H9 (cell line): ENCODE measurements around the gene ERAS. TPM values are rescaled to one million over a fixed set of nuclear protein-coding genes. Genes with fewer than 3 reads are reported as not detected.

Experiments used
- DNase-seq: peaks from one replicate; pipeline ENCODE4 v3.0.0-alpha.2; 2017
- H2AFZ ChIP-seq: one replicate; pipeline ENCODE4 v1.6.1; 2013; ENCODE audit warnings: mild to moderate bottlenecking, low read length, control low read depth, moderate library complexity
- H2AK5ac ChIP-seq: 2 replicates; pipeline ENCODE4 v1.6.1; 2013; ENCODE audit warnings: low read length, control low read depth, mixed read lengths; ENCODE audit not compliant: insufficient read length
- H2BK120ac ChIP-seq: one replicate; pipeline ENCODE4 v1.6.1; 2013; ENCODE audit warnings: low read depth, mild to moderate bottlenecking, low read length, control low read depth, inconsistent platforms; ENCODE audit not compliant: poor library complexity, severe bottlenecking
- H2BK12ac ChIP-seq: 2 replicates; pipeline ENCODE4 v1.6.1; 2013; ENCODE audit warnings: low read length, control low read depth, mixed read lengths, low read depth; ENCODE audit not compliant: insufficient read length
- H2BK15ac ChIP-seq: 2 replicates; pipeline ENCODE4 v1.6.1; 2013; ENCODE audit warnings: low read depth, low read length, control low read depth
- H2BK20ac ChIP-seq: one replicate; pipeline ENCODE4 v1.6.1; 2013; ENCODE audit warnings: low read depth, mild to moderate bottlenecking, low read length, control low read depth, inconsistent platforms; ENCODE audit not compliant: poor library complexity, severe bottlenecking
- H2BK5ac ChIP-seq: 2 replicates; pipeline ENCODE4 v1.6.1; 2013; ENCODE audit warnings: low read length, control low read depth, mixed read lengths; ENCODE audit not compliant: insufficient read length
- H3K14ac ChIP-seq: 2 replicates; pipeline ENCODE4 v1.6.1; 2013; ENCODE audit warnings: low read length, control low read depth; ENCODE audit not compliant: insufficient read depth
- H3K18ac ChIP-seq: 2 replicates; pipeline ENCODE4 v1.6.1; 2013; ENCODE audit warnings: low read depth, mild to moderate bottlenecking, mixed read lengths, low read length, control low read depth; ENCODE audit not compliant: insufficient read length
- H3K23ac ChIP-seq: 2 replicates; pipeline ENCODE4 v1.6.1; 2013; ENCODE audit warnings: low read length, control low read depth, mixed read lengths, low read depth; ENCODE audit not compliant: insufficient read length
- H3K23me2 ChIP-seq: 2 replicates; pipeline ENCODE4 v1.6.1; 2013; ENCODE audit warnings: low read depth, mild to moderate bottlenecking, mixed read lengths, low read length, control low read depth; ENCODE audit not compliant: insufficient read length, poor library complexity, severe bottlenecking
- H3K27ac ChIP-seq: 2 replicates; pipeline ENCODE4 v1.5.1; 2013; ENCODE audit warnings: low read length, control low read depth, mixed read lengths, low read depth; ENCODE audit not compliant: insufficient read length
- H3K27me3 ChIP-seq: 2 replicates; pipeline ENCODE4 v1.6.1; 2013; ENCODE audit warnings: low read length, control low read depth, inconsistent platforms; ENCODE audit not compliant: insufficient read depth
- H3K4ac ChIP-seq: 2 replicates; pipeline ENCODE4 v1.6.1; 2013; ENCODE audit warnings: low read depth, mild to moderate bottlenecking, control low read depth, inconsistent platforms, low read length, moderate library complexity
- H3K4me1 ChIP-seq: 2 replicates; pipeline ENCODE4 v1.6.1; 2013; ENCODE audit warnings: low read length, control low read depth, inconsistent platforms; ENCODE audit not compliant: insufficient read depth
- H3K4me2 ChIP-seq: 2 replicates; pipeline ENCODE4 v1.6.1; 2013; ENCODE audit warnings: low read length, control low read depth, mixed read lengths; ENCODE audit not compliant: insufficient read length, insufficient read depth
- H3K56ac ChIP-seq: 2 replicates; pipeline ENCODE4 v1.6.1; 2013; ENCODE audit warnings: low read depth, mild to moderate bottlenecking, mixed read lengths, low read length, control low read depth; ENCODE audit not compliant: insufficient read length
- H3K79me1 ChIP-seq: 2 replicates; pipeline ENCODE4 v1.6.1; 2013; ENCODE audit warnings: low read depth, mild to moderate bottlenecking, moderate library complexity, low read length, control low read depth, inconsistent platforms; ENCODE audit not compliant: insufficient read depth, poor library complexity, severe bottlenecking
- H3K79me2 ChIP-seq: 2 replicates; pipeline ENCODE4 v1.6.1; 2013; ENCODE audit warnings: low read length, control low read depth, inconsistent platforms; ENCODE audit not compliant: insufficient read depth
- H3K9ac ChIP-seq: 2 replicates; pipeline ENCODE4 v1.6.1; 2013; ENCODE audit warnings: low read length, control low read depth, mixed read lengths; ENCODE audit not compliant: insufficient read length; ENCODE audit errors: extremely low read depth
- H3K9me3 ChIP-seq: one replicate; pipeline ENCODE4 v1.6.1; 2013; ENCODE audit warnings: low read depth, low read length, inconsistent platforms; ENCODE audit not compliant: control insufficient read depth
- H3T11ph ChIP-seq: one replicate; pipeline ENCODE4 v1.6.1; 2013; ENCODE audit warnings: mild to moderate bottlenecking, low read length, control low read depth, inconsistent platforms
- H4K20me1 ChIP-seq: one replicate; pipeline ENCODE4 v1.6.1; 2013; ENCODE audit not compliant: control insufficient read depth, insufficient read length, insufficient read depth
- H4K5ac ChIP-seq: 2 replicates; pipeline ENCODE4 v1.6.1; 2013; ENCODE audit warnings: low read depth, mild to moderate bottlenecking, mixed read lengths, low read length, control low read depth; ENCODE audit not compliant: insufficient read length
- H4K8ac ChIP-seq: replicated peaks from 2 replicates; pipeline ENCODE4 v1.6.1; 2013; ENCODE audit warnings: low read length, control low read depth, mixed read lengths, low read depth; ENCODE audit not compliant: insufficient read length
- H4K91ac ChIP-seq: 2 replicates; pipeline ENCODE4 v1.6.1; 2013; ENCODE audit warnings: low read depth, mild to moderate bottlenecking, moderate library complexity, mixed read lengths, low read length, control low read depth; ENCODE audit not compliant: insufficient read length
- H3K27ac Mint-ChIP-seq, 3 experiments: 2 replicates in 2 of 3; 3 replicates in 1 of 3; pipeline ENCODE4 v1.8.0; 2020 to 2021; ENCODE audit warnings: mixed read lengths in 3 of 3, mild to moderate bottlenecking in 1 of 3, moderate library complexity in 1 of 3
- H3K27me3 Mint-ChIP-seq: 2 replicates; pipeline ENCODE4 v1.8.0; 2021; ENCODE audit warnings: low read depth, mild to moderate bottlenecking, moderate library complexity, mixed read lengths
- H3K36me3 Mint-ChIP-seq, 3 experiments: 2 replicates in 2 of 3; 3 replicates in 1 of 3; pipeline ENCODE4 v1.8.0; 2020 to 2021; ENCODE audit warnings: low read depth in 3 of 3, mixed read lengths in 3 of 3; ENCODE audit not compliant: insufficient read depth in 1 of 3
- H3K4me1 Mint-ChIP-seq, 2 experiments: 2 replicates each; pipeline ENCODE4 v1.8.0; 2020; ENCODE audit warnings: mixed read lengths in 2 of 2
- H3K4me3 Mint-ChIP-seq, 2 experiments: 2 replicates in 1 of 2; 3 replicates in 1 of 2; pipeline ENCODE4 v1.8.0; 2020 to 2021; ENCODE audit warnings: mild to moderate bottlenecking in 2 of 2, mixed read lengths in 2 of 2, moderate library complexity in 1 of 2
- H3K9me3 Mint-ChIP-seq, 2 experiments: 2 replicates in 1 of 2; 3 replicates in 1 of 2; pipeline ENCODE4 v1.8.0; 2020; ENCODE audit warnings: mild to moderate bottlenecking in 2 of 2, mixed read lengths in 2 of 2, moderate library complexity in 1 of 2
- WGBS: extraction: QIAGEN DNeasy Blood & Tissue Kit; methylation state at CpG from one replicate; pipeline ENCODE4 v1.1.7; 2013; ENCODE audit warnings: missing lambda C conversion rate, low lambda C conversion rate, mixed read lengths; ENCODE audit not compliant: insufficient read length; ENCODE audit errors: extremely low coverage; 5-methylcytosine and 5-hydroxymethylcytosine counted together
- total RNA-seq: library from RNA; stranded (reverse); gene quantifications from 2 replicates; pipeline ENCODE4 v1.2.1, GENCODE V29; 2021
- TF ChIP-seq, protein P1 (sequence below): fragments of 200-600 bp; sonication (generic); conservative IDR thresholded peaks from 3 replicates; pipeline ENCODE4 v1.8.0; 2021; ENCODE audit warnings: antibody characterized with exemption, mild to moderate bottlenecking

The ERAS gene
- total RNA-seq, 1 experiment from 2014 or later, result not detected

DNA sequence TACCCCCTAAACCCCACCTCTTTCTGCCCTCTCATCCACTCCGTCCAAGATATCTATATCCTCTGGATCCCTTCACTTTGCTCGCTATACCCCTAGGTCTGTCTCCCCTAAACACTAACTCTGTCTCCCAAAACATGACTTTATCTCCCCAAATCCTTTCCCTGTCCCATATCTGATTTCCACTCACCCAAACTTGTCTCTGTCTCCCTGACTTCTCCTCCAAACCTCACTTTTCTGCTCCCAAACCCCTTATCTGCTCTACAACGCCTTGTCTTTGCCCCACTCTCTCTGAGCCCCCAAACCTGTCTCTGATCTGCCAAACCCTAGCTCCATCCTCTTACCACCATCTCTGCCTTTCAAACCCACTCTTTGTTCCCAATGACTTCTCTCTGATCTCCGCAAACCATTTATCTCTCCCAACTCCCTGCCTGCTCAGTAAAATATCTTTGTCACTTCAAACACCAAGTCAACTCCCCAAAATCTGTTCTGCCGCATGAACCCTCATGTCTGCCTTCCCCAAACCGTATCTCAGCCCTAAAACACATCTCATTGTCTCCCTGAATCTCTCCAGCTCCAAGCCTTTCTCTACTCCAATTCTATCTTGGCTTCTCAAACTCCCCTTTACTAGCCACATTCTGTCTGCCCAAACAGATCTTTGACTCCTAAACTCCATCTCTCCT, 39.3 kb upstream of the ERAS start:
- Histone ChIP-seq H3K18ac (no peak overlapping the region), H3K79me2 (no peaks in the 10 kb centered on the region), H2BK5ac (no peak overlapping the region), H3K9ac (no peak overlapping the region), H2BK120ac (no peak overlapping the region), H3K79me1 (no peaks in the 10 kb centered on the region), H4K20me1 (no peaks in the 10 kb centered on the region), H3K27ac (no peak overlapping the region), H3K4ac (no peak overlapping the region), H3K14ac (no peak overlapping the region), H3K56ac (no peak overlapping the region), H4K8ac (no peak overlapping the region), H3K23ac (no peak overlapping the region), H2BK20ac (no peak overlapping the region), H3K23me2 (no peaks in the 10 kb centered on the region), H2AK5ac (no peak overlapping the region), H3K9me3 (peaks cover 19% of the 10 kb centered on the region), H3K4me1 (no peaks in the 10 kb centered on the region), H2BK15ac (no peak overlapping the region), H3K4me2 (no peak overlapping the region), H3T11ph (no peak overlapping the region), H4K91ac (no peak overlapping the region), H3K27me3 (no peaks in the 10 kb centered on the region), H2BK12ac (no peak overlapping the region), H2AFZ (no peak overlapping the region), H4K5ac (no peak overlapping the region)
- H3K27me3 Mint-ChIP-seq, result peaks cover 18% of the 10 kb centered on the region
- no peak for DNase-seq
- peaks cover 63 to 78% of the 10 kb centered on the region in 2 experiments for H3K9me3 Mint-ChIP-seq
- H3K4me1 Mint-ChIP-seq, result no peaks in the 10 kb centered on the region
- no CpG with 5 or more reads among the region's 6 CpGs for WGBS
- H3K36me3 Mint-ChIP-seq, result peaks cover 0 to 3% (median 2%) of the 10 kb centered on the region in 3 experiments; a peak in 3 of 7 replicates
- peak overlapping the region in 1 of 2 experiments; percentile 13; a peak in 2 of 5 replicates for H3K4me3 Mint-ChIP-seq
- no peak overlapping the region for H3K27ac Mint-ChIP-seq
- TF ChIP-seq, protein P1, sequence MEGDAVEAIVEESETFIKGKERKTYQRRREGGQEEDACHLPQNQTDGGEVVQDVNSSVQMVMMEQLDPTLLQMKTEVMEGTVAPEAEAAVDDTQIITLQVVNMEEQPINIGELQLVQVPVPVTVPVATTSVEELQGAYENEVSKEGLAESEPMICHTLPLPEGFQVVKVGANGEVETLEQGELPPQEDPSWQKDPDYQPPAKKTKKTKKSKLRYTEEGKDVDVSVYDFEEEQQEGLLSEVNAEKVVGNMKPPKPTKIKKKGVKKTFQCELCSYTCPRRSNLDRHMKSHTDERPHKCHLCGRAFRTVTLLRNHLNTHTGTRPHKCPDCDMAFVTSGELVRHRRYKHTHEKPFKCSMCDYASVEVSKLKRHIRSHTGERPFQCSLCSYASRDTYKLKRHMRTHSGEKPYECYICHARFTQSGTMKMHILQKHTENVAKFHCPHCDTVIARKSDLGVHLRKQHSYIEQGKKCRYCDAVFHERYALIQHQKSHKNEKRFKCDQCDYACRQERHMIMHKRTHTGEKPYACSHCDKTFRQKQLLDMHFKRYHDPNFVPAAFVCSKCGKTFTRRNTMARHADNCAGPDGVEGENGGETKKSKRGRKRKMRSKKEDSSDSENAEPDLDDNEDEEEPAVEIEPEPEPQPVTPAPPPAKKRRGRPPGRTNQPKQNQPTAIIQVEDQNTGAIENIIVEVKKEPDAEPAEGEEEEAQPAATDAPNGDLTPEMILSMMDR, result no peak
